Suprapubic skin (tissue), 4 donors: Measurements from ENCODE around the gene NCK2. TPM values are rescaled to one million over a fixed set of nuclear protein-coding genes. Genes with fewer than 3 reads are reported as not detected.

Experiments used
- DNase-seq, 2 donors: peaks; one replicate each; pipeline ENCODE4 v3.0.0-alpha.2; 2019; ENCODE audit warnings: low spot score in 2 of 2
- H3K27ac ChIP-seq: fragments of 200-600 bp; sonication (generic); one replicate; pipeline ENCODE4 v1.5.1; 2019
- H3K27me3 ChIP-seq: fragments of 200-600 bp; sonication (generic); one replicate; pipeline ENCODE4 v1.5.1; 2019
- H3K36me3 ChIP-seq: fragments of 200-600 bp; sonication (generic); one replicate; pipeline ENCODE4 v1.5.1; 2019
- H3K4me1 ChIP-seq: fragments of 200-600 bp; sonication (generic); one replicate; pipeline ENCODE4 v1.5.1; 2019
- H3K4me3 ChIP-seq: fragments of 200-600 bp; sonication (generic); one replicate; pipeline ENCODE4 v1.5.1; 2019; ENCODE audit warnings: mild to moderate bottlenecking
- H3K9me3 ChIP-seq: fragments of 200-600 bp; sonication (generic); one replicate; pipeline ENCODE4 v1.5.1; 2019
- EP300 ChIP-seq: sonication (generic); formaldehyde crosslinking; IDR thresholded peaks from one replicate; pipeline ENCODE4 v1.6.1; 2017; ENCODE audit warnings: antibody characterized with exemption
- POLR2A ChIP-seq, 2 donors: fragments of 450-650 bp; IDR thresholded peaks; one replicate each; pipeline ENCODE4 v1.6.1; 2017; ENCODE audit warnings: antibody characterized with exemption in 2 of 2, mild to moderate bottlenecking in 2 of 2, moderate library complexity in 2 of 2
- POLR2AphosphoS5 ChIP-seq, 3 donors: sonication (generic); formaldehyde crosslinking; IDR thresholded peaks; one replicate each; pipeline ENCODE4 v1.6.1; 2017; ENCODE audit warnings: antibody characterized with exemption in 3 of 3
- WGBS: methylation state at CpG from one replicate; pipeline ENCODE4 v1.1.5; 2018; 5-methylcytosine and 5-hydroxymethylcytosine counted together
- total RNA-seq, 4 donors: library from RNA; depleted of rRNA; stranded (reverse); fragments of >200 nt; gene quantifications; one replicate each; pipeline ENCODE4 v1.1.0, GENCODE V29; 2016
- TF ChIP-seq, protein P1 (sequence below), 2 donors: fragments of 200-600 bp in 1 of 2; fragments of 450-650 bp in 1 of 2; sonication (generic) in 1 of 2; IDR thresholded peaks; one replicate each; pipeline ENCODE4 v1.5.1; 2016 to 2019; ENCODE audit warnings: antibody characterized with exemption in 2 of 2, mild to moderate bottlenecking in 1 of 2, moderate library complexity in 1 of 2

Gene NCK2
- total RNA-seq, 4 donors from 2014 or later, result 40.1 to 59.4 (median 49.2) TPM

- Histone ChIP-seq H3K27ac (no peak overlapping the region), H3K36me3 (no peaks in the 10 kb centered on the region), H3K27me3 (no peaks in the 10 kb centered on the region), H3K9me3 (no peaks in the 10 kb centered on the region), H3K4me3 (no peak overlapping the region), H3K4me1 (no peaks in the 10 kb centered on the region)
- no peak for TF ChIP-seq POLR2AphosphoS5 (IDR thresholded peaks at IDR 0.05)
- TF ChIP-seq EP300, result no peak
- TF ChIP-seq, protein P1, sequence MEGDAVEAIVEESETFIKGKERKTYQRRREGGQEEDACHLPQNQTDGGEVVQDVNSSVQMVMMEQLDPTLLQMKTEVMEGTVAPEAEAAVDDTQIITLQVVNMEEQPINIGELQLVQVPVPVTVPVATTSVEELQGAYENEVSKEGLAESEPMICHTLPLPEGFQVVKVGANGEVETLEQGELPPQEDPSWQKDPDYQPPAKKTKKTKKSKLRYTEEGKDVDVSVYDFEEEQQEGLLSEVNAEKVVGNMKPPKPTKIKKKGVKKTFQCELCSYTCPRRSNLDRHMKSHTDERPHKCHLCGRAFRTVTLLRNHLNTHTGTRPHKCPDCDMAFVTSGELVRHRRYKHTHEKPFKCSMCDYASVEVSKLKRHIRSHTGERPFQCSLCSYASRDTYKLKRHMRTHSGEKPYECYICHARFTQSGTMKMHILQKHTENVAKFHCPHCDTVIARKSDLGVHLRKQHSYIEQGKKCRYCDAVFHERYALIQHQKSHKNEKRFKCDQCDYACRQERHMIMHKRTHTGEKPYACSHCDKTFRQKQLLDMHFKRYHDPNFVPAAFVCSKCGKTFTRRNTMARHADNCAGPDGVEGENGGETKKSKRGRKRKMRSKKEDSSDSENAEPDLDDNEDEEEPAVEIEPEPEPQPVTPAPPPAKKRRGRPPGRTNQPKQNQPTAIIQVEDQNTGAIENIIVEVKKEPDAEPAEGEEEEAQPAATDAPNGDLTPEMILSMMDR (IDR thresholded peaks at IDR 0.05), result no peak
- no peak for TF ChIP-seq POLR2A (IDR thresholded peaks at IDR 0.05)
- no peak for DNase-seq
Measured at GRCh38 chr2:105711394-105711793, 33.3 kb upstream of the NCK2 start.

GRCh38 chr2:105712166-105712915 is 32.4 kb upstream of the NCK2 start:
- DNase-seq, result no peak
- Histone ChIP-seq H3K36me3 (no peaks in the 10 kb centered on the region), H3K4me3 (no peak overlapping the region), H3K27ac (no peak overlapping the region), H3K4me1 (no peaks in the 10 kb centered on the region), H3K9me3 (no peaks in the 10 kb centered on the region), H3K27me3 (no peaks in the 10 kb centered on the region)
- TF ChIP-seq POLR2A (IDR thresholded peaks at IDR 0.05), result no peak
- TF ChIP-seq EP300, result no peak
- TF ChIP-seq, protein P1 (IDR thresholded peaks at IDR 0.05), result no peak
- TF ChIP-seq POLR2AphosphoS5 (IDR thresholded peaks at IDR 0.05), result no peak
- 58% methylated on average over 5 of the region's 5 CpGs for WGBS

GRCh38 chr2:105712981-105713596 is 31.6 kb upstream of the NCK2 start:
- WGBS, result 74% methylated on average over 6 of the region's 6 CpGs
- Histone ChIP-seq H3K27me3 (no peaks in the 10 kb centered on the region), H3K4me3 (no peak overlapping the region), H3K4me1 (no peaks in the 10 kb centered on the region), H3K9me3 (no peaks in the 10 kb centered on the region), H3K27ac (no peak overlapping the region), H3K36me3 (no peaks in the 10 kb centered on the region)
- no peak for TF ChIP-seq EP300
- TF ChIP-seq, protein P1 (IDR thresholded peaks at IDR 0.05), result no peak
- TF ChIP-seq POLR2A (IDR thresholded peaks at IDR 0.05), result no peak
- DNase-seq, result no peak

DNA sequence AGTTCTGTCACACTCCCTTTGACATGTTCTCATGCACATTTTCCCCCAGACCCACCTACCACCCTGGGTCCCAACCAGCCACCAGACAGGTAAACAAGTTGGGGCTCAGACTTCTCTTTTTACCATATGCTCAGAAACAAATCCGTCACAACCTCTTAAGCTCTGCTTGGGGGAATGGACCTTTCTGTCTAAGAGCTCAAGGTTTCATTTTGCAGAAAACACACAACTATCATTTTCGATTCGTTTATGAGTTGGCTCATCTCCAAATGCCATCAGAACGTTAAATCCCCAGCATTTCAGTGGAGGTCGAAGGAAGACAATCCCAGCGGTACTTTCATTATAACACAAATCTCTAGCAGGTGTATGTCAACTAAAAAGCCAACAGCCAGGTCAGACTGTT is 30.6 kb upstream of the NCK2 start:
- 75% methylated on average over 6 of the region's 6 CpGs for WGBS
- Histone ChIP-seq H3K4me1 (no peaks in the 10 kb centered on the region), H3K36me3 (no peaks in the 10 kb centered on the region), H3K27me3 (no peaks in the 10 kb centered on the region), H3K27ac (no peak overlapping the region), H3K9me3 (no peaks in the 10 kb centered on the region), H3K4me3 (no peak overlapping the region)
- DNase-seq, result no peak
- TF ChIP-seq EP300, result no peak

- DNase-seq, result no peak
- Histone ChIP-seq H3K36me3 (no peaks in the 10 kb centered on the region), H3K9me3 (no peaks in the 10 kb centered on the region), H3K4me1 (no peaks in the 10 kb centered on the region), H3K4me3 (no peak overlapping the region), H3K27me3 (no peaks in the 10 kb centered on the region), H3K27ac (no peak overlapping the region)
- WGBS, result 72% methylated on average over 8 of the region's 8 CpGs
- TF ChIP-seq POLR2AphosphoS5 (IDR thresholded peaks at IDR 0.05), result no peak
- TF ChIP-seq, protein P1 (IDR thresholded peaks at IDR 0.05), result no peak
- TF ChIP-seq EP300, result no peak
- TF ChIP-seq POLR2A (IDR thresholded peaks at IDR 0.05), result no peak
Measured at GRCh38 chr2:105718846-105719481, 25.7 kb upstream of the NCK2 start.
